ENCODE measurements around the gene PRR27.

DNA sequence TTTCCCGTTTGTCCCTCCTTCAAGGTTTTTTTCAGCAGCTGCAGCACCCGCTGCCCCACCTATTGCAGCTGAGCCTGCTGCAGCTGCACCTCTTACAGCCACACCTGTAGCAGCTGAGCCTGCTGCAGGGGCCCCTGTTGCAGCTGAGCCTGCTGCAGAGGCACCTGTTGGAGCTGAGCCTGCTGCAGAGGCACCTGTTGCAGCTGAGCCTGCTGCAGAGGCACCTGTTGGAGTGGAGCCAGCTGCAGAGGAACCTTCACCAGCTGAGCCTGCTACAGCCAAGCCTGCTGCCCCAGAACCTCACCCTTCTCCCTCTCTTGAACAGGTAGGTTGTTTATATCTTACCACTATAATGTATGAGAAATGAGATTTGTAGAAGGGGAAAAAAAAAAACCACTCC, 4.5 kb downstream of the PRR27 start:
- TF ChIP-seq POLR2A (IDR thresholded peaks at IDR 0.05; ENCODE audit: low read length) (no peak), GATA1 (IDR thresholded peaks at IDR 0.05; ENCODE audit: low read depth, low read length) (no peak)

All from erythroblast (primary cell).